A549 treated with RU486 at 1 μM for 4 hours (cell line): ENCODE measurements around the gene GNG13. TPM values are rescaled to one million over a fixed set of nuclear protein-coding genes. Genes with fewer than 3 reads are reported as not detected.

Experiments used
- total RNA-seq: library from RNA; stranded (reverse); fragments of 200-300 nt; extraction: Qiagen RNA extraction; gene quantifications from 5 replicates; pipeline ENCODE4 v1.2.3, GENCODE V29; 2022; ENCODE audit warnings: low read depth

The GNG13 gene
- total RNA-seq, result not detected in 5 replicates

GRCh38 chr16:799948-800833 is at the start of gene GNG13:
Gene GNG13, minus strand, starts transcription at chr16:800734. Its CDS starts 1,657 bp downstream, at chr16:799077.

GRCh38 chr16:788399-789126 is 12.0 kb downstream of the GNG13 start, which contains the start of gene CHTF18:
Gene CHTF18, plus strand, starts transcription at chr16:788620. Its CDS starts 65 bp downstream, at chr16:788685.

GRCh38 chr16:787978-788398 is 12.5 kb downstream of the GNG13 start, which contains the start of gene RPUSD1:
Gene RPUSD1, minus strand, starts transcription at chr16:788381. Its CDS starts 644 bp downstream, at chr16:787737.

GRCh38 chr16:760545-761343 is 39.8 kb downstream of the GNG13 start, which contains the start of gene MSLN:
Gene MSLN, plus strand, starts transcription at chr16:760734. Its CDS starts 1,947 bp downstream, at chr16:762681.

Other genes starting within 250 kb of the GNG13 start
- 0.06 to 0.18 TPM (median 0.13 TPM) in 5 replicates for gene PRR35, start 240.3 kb downstream of the GNG13 start, total RNA-seq
- 0.11 to 0.39 TPM (median 0.21 TPM) in 5 replicates for gene NHLRC4, start 233.7 kb downstream of the GNG13 start, total RNA-seq
- gene PIGQ, start 230.8 kb downstream of the GNG13 start, total RNA-seq, result 25.3 to 44.0 TPM (median 34.0 TPM) in 5 replicates
- 10.7 to 19.4 TPM (median 17.7 TPM) in 5 replicates for gene RAB40C, start 210.7 kb downstream of the GNG13 start, total RNA-seq
- gene WFIKKN1, start 169.7 kb downstream of the GNG13 start, total RNA-seq, result 0.10 to 0.23 TPM (median 0.13 TPM) in 5 replicates
- gene METTL26, start 164.4 kb downstream of the GNG13 start, total RNA-seq, result 85.3 to 150 TPM (median 144 TPM) in 5 replicates
- 21.2 to 49.7 TPM (median 47.2 TPM) in 5 replicates for gene MCRIP2, start 158.9 kb downstream of the GNG13 start, total RNA-seq
- 16.6 to 34.6 TPM (median 27.1 TPM) in 5 replicates for gene WDR90, start 151.4 kb downstream of the GNG13 start, total RNA-seq
- 59.7 to 96.5 TPM (median 84.1 TPM) in 5 replicates for gene RHOT2, start 132.6 kb downstream of the GNG13 start, total RNA-seq
- gene RHBDL1, start 125.1 kb downstream of the GNG13 start, total RNA-seq, result 0.67 to 1.7 TPM (median 1.4 TPM) in 5 replicates
- 83.4 to 138 TPM (median 123 TPM) in 5 replicates for gene STUB1, start 120.3 kb downstream of the GNG13 start, total RNA-seq
- 63.7 to 86.1 TPM (median 79.3 TPM) in 5 replicates for gene JMJD8, start 116.4 kb downstream of the GNG13 start, total RNA-seq
- gene WDR24, start 110.3 kb downstream of the GNG13 start, total RNA-seq, result 3.9 to 6.4 TPM (median 5.5 TPM) in 5 replicates
- gene FBXL16, start 94.9 kb downstream of the GNG13 start, total RNA-seq, result 1.7 to 3.4 TPM (median 2.9 TPM) in 5 replicates
- gene METRN, start 85.6 kb downstream of the GNG13 start, total RNA-seq, result 63.5 to 222 TPM (median 177 TPM) in 5 replicates
- gene ANTKMT, start 79.6 kb downstream of the GNG13 start, total RNA-seq, result 33.9 to 70.7 TPM (median 53.2 TPM) in 5 replicates
- gene CCDC78, start 74.3 kb downstream of the GNG13 start, total RNA-seq, result 3.1 to 6.6 TPM (median 5.5 TPM) in 5 replicates
- 12.8 to 21.7 TPM (median 16.8 TPM) in 5 replicates for gene HAGHL, start 73.6 kb downstream of the GNG13 start, total RNA-seq
- gene CIAO3, start 59.7 kb downstream of the GNG13 start, total RNA-seq, result 15.1 to 23.9 TPM (median 21.0 TPM) in 5 replicates
- 1.7 to 3.1 TPM (median 2.4 TPM) in 5 replicates for gene MSLN, start 40.0 kb downstream of the GNG13 start, total RNA-seq
- 33.4 to 55.9 TPM (median 54.0 TPM) in 5 replicates for gene RPUSD1, start 12.4 kb downstream of the GNG13 start, total RNA-seq
- 13.7 to 28.0 TPM (median 26.4 TPM) in 5 replicates for gene CHTF18, start 12.1 kb downstream of the GNG13 start, total RNA-seq
- 8.0 to 11.2 TPM (median 8.8 TPM) in 5 replicates for gene LMF1, start 170.2 kb upstream of the GNG13 start, total RNA-seq
- gene SOX8, start 181.0 kb upstream of the GNG13 start, total RNA-seq, result 1.5 to 2.6 TPM (median 1.8 TPM) in 5 replicates